IPS DF 4.7 (cell line): Measurements from ENCODE around the gene ARX.

Experiments
- DNase-seq: peaks from one replicate; pipeline ENCODE4 v3.0.0-alpha.2; 2013; ENCODE audit warnings: low spot score; ENCODE audit errors: extremely low read depth

The ARX gene

DNA sequence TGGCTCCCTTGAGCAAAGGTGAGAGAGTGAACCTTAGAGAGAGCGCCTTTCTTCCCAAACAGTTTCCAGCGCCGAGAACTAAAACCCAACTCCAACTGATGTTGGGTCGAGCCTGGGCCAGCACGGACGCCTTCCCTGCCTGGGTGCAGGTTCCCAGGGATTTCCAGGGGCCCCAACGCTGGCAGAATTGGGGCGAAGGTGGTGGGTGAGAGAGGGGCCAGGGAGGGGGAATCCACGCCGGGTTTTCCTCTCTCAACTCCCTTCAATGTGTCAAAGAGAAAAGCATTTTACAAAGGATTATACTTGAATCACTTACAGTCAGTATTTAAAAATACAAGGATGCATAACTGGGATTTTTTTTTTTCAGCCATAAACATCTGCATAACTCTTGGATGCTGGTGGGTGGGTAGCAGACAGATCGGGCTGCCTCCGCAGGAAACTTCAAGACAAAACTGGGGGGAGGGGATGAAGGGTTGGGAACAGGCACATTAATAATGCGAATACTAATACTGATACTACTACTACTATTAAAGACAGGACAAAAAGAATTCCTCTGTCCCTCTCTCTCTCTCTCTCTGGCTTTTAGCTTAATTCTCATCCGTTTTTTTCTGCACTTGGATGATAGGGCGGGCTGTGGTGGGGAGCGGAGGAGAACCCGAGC lies 1.3 kb upstream of the ARX start:
- no peak for DNase-seq

DNA sequence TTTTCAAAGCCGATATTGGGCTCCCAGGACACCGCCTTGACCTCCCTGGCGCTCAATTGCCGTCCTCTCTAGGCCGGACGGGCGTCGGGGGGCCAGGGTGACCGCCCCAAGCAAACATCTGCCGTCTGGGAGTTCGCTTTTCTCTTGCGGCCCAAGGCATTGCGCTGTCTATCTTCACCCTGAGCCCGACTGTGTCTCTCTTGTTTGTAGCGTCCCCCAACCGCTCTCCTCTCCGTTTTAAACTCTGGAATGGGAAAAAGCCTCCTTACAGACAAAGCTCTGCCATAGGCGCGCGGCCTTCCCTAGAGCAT lies 551 bp upstream of the ARX start:
- DNase-seq, result no peak

DNA sequence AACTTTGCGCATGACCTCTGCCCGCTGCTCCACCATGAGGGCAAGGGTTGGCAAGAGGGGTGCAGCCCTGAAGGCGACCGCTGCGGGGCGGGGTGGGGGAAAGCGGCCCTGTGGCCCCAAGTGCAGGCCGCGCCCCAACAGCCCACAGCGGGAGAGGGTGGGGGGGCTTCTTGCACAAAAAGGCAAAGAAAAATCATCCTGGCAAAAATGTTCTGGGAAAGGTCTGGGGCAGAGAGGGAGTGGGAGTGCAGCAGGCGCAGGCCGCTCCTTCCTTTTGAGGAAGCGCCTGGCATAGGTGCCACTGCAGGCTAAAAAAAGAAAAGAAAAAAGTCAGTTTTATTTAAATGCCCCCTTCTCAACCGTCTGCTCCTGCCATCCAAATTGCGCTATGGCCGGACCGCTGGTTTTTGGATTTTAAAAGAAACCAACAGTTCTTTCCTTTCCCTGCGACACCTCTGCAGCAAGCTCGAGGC lies 1.4 kb downstream of the ARX start:
- DNase-seq, result no peak

DNA sequence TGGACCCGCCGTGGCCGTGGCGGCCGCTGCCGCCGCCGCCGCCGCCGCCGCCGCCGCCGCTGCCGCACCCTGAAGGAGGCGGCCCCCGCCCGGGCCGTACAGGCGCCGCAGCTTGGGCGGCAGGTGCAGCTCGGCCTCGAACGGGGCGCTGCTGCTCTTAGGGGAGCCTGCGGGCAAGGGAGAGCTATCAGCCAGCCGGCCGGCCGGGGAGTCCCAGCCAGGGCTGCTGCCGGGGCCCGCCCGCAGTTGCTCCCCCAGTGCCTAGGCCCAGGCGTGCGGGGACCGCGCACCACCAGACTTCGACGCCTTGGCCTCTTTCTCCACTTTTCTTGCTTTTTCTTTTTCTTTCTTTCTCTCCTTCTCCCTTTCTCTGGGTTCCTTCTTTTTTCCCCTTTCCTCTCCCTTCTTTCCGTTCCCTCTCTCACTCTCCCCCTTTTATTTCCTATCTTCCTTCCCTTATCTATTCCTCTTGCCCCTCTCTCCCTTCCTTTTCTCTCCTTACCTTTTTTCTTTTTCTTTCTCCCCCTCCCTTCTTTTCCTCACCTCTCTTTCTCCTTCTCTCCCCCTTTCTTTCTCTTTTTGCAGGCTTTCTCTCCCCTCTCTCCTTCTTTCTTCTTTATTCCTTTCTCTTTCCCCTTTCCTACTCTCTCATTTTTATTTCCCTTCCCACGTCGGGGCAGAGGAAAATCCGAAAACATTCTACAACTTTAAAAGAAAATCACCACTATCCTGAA lies 2.0 kb downstream of the ARX start:
- DNase-seq, result no peak

DNA sequence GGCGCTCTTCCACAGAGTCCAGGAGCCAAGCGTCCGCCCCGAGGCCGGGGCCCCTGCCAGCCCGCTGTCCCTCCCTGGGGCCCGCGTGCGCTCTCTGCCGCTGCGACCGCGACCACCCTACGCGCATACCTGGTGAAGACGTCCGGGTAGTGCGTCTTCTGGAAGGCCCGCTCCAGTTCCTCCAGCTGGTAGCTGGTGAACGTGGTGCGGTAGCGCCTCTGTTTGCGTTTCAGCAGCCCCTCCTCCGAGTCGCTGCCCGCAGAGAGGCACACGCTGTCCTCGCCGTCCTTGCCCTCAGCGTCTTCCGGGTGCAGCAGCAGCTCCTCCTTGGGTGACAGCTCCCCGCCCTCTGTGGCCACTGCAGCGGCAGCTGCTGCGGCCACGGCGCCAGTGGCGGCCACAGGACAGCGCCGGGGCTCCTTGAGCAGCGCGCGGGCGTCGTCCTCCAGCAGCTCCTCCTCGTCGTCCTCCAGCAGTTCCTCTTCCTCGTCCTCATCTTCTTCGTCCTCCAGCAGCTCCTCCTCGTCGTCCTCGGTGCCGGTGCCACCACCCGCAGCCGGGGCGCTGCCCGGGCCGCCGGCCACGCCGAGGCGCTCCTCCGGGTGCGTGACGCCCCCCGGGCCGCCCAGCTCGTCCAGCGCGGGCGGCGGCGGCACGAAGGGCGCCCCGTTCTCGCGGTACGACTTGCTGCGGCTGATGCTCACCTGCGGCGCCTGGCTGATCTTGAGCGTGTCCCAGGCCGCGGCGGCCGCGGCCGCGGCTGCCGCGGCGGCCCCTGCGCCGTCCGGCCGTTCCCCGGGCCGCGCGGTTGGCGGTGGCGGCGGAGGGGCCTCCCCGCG lies 2.8 kb downstream of the ARX start:
- no peak for DNase-seq

DNA sequence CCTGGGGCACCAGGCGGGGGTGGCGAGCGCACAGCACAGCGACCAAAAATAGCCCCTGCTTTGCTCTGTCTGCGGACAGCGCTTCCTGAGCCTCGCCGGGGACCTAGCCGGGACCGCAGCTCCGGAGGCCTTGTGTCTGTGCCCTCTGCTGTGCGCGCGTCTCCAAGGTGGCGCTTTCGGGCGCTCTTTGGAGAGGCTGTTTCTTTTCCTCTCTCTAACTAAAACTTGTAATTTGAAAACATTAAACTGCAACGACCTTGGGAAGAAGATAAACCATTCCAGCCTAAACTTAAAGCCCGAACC lies 3.4 kb downstream of the ARX start:
- DNase-seq, result no peak

DNA sequence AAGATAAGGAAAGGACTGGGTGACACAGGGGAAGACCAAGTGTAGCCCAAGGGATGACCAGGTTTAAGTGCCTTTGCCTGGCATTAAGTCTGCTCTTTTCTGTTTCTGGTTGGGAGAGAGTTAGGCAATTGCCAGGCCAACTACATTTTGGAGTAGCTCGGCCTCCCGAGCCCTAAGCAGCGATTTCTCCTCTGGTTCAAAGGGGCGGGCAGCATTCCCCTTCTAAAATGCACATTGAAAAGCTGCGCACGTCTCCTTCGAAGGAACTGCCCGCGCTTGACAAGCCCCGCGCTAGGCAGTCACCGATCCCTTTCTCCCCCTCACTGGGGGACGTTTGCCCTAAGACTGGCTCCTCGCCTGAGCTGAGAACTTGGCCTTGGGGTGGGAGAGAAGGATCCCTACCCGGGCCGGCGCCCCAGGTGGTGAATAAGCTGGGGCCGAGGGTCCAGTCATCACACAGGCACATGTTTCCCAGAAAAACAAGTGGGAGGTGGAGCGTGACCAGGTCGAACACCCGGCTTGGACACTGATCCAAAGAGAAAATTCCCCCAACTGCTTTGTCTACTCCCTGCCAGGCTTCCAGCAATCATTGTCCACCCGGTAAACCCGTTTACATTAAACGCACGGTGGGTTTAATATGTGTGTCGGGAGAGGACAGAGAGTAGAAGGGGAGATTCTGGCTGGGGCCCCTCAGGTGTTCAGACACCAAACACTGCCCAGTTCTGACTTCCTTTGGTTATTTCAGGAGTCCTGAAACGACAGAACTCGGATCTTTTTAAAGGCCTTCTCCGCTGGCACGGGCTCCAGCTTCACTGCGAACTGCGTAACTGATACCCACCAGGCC lies 4.0 kb downstream of the ARX start:
- no peak for DNase-seq

DNA sequence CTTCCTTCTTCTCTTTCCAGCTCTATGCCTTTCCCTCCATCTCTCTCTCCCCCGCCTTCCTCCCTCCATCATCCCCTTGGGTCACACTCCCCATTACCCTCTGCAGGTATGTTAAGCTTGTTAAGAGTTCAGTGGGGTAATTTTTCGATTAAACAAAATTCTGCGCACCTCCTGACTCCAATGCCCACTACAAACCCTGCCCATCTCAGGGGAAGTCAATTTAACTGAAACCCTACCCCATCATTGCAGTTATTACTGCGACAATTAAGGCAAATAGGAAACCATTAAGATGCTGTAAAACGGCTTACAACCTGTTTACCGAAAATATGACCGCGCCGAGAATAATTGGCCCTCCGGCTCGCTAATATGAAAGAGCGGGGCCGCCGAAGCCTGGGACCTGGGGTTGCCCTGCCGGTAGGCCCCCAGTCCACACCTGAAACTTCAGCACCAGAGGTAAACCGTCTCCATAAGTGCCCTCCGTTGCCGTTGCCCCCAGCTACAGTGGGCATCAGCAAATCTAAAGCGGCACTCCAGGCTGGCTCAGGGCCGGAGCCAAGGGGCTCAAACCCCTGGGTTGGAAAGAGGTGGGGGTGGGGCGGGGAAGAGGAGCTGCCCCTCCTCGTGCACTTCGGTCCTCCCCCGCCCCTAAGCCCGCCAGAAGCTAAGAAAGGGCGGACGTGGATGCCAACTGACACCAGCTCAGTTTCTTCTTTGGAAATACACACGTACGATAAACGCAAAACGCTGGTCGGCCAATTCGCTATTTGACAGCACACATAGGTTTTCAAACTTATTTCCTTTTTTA lies 4.8 kb downstream of the ARX start:
- no peak for DNase-seq

DNA sequence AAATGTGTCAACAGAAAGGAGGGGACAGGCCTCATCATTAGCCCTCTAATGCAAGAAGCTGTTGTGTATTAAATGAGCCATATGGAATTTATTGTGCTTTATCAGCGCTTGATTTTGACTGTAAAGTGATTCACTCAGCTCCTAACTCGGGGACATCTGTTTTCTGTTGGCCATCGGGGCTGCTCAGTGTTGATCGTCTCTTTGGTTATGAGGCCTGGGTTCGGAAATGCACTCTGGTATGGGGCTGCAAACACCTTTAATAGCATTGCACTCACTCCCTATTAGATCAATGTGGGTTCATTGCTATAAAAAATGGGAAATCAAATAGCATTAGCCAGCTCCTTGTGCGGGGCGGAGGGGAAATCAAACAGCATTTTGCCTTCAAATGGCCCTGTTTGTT lies 6.4 kb downstream of the ARX start:
- DNase-seq, result no peak

DNA sequence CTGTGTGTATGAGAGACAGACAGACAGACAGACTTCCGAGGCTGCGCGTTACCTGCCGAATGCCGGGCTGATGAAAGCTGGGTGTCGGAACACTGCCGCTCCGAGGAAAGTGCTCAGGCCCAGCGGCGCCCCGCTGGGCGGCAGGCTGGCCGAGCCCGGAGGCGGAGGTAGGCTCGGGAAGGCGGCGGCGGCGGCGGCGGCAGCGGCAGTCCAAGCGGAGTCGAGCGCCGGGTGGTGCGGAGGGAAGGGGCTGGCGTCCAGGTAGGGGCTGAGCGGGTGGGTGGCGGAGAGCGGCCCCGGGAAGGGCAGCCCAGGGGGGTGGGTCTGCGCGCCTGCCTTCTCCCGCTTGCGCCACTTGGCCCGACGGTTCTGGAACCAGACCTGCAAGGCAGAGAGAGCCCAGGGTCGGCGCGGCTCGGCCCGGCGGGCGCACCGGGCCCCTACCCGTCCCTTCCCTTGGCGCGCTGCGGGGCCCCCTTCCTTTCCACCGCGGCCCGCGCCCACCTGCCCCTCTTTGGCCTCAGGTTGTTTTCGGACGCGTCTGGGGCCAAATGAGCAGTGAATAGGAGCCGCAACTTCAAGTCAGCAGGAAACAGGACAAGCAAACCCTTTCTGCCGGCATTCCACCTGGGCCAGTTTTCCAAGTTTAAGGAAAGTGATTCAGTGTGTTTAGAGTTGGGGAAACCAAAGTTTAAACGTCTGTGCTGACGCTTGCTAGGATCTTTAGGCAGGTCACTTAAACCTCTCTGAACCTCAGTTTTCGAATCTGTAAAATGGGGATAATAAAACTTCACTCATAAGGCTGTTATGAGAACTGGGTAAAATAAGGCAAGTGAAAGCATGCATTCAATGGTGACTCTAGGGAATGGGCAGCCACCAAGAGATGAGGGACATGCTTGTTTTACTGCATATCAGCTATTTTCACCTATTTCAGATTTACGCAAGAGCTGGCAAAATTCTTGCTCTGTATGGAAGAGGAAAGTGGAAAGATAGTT lies 8.4 kb downstream of the ARX start:
- DNase-seq, result no peak

DNA sequence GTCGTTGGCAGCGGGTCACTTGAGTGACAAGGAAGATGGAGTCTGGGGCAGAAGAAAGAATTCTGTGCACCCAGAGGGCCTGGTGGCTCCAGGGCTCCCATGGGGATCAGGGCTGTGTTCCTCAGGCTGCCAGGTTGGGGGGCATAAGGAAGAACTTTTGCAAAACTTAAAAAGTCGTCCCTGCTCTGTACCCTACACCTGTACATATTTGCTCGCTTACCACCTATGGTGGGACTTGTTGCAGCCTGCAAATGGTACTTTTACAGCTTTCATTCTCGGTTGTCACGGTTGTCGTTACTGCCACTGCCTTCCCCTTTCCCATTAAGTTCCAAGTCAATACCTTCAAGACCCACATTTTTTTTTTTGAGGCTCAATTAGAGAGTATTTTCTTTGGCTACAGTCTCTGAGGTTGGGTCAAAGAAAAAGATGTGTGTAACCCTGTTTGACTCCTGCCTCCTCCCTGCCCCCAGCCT lies 9.1 kb downstream of the ARX start:
- DNase-seq, result no peak

DNA sequence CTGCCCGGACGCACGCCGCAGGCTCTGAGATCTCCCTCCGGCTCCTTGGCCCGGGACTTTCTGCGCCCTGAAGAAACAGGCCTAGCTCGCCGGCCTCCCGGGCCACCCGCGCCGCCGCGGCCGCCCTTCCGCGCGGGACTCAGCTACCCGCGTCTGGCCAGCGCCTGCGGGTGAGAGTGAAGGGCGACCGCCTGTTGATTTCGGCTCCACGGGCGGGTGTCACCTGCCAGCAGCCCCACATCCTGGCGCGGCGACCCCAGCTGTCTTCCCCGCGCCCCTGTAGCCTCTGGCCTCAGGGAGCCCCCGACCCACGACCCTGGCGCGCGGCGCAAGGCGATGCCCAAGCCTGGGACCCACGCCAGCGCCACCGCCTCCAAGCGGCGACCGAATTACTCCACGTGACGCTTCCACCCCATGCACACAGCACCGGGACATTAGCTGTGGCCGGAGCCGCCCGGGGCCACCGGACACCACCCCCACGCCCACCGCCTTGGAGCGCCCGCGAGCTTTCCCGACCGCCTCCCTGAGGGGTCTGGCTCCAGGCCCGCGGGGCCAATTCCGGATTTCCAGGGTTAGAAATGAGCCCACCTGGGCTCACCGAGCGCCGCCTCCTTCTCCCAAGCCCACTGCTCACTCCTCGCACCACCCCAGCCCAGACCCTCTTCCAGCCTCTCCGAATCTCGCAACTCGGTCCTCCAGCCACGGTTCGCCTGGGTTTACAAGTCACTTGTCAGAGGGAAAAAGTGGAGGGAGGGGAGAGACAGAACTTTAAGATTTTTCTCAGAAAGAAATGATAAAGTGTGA lies 10.2 kb downstream of the ARX start:
- DNase-seq, result no peak

DNA sequence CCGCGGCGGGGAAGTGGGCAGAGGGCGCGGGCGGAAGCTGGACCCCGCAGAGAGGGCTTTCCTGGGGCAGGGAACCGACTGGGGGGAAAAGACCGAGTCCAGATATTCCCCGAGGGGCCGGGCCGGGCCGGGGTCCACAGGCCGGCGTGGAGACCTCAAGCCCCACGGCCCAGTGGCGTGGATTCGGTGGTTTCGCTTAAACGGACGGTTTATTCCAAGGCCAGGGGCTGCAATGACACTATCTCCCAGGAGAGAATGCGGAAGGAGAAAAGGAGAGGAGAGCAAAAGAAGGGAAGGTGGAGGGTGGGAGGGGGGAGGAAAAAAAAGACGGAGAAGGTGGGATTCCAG lies 10.8 kb downstream of the ARX start:
- no peak for DNase-seq

DNA sequence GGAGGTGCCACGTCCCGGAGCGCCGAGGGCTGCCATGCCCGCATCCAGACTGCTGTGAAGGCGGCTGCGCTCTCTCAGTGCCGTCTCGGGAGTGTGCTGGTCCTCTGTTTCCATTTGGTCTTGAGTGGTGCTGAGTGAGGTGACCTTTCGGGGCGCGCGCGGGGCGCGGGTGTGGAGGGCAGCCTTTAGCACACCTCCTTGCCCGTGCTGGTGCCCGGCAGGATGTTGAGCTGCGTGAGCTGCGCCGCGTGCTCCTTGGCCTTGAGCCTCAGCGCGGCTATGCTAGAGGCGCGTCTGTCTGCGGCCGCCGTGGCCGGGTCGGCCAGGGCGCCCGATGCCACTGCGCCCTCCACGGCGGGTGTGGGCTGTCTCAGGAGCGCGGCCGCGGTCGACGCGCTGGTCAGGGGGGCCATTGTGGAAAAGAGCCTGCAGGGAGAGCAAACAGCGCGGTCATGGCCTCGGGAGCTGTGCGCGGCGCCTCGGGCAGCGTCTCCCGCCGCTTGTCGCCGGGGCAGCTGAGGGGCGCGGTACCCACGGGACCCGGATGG lies 11.2 kb downstream of the ARX start:
- DNase-seq, result no peak

DNA sequence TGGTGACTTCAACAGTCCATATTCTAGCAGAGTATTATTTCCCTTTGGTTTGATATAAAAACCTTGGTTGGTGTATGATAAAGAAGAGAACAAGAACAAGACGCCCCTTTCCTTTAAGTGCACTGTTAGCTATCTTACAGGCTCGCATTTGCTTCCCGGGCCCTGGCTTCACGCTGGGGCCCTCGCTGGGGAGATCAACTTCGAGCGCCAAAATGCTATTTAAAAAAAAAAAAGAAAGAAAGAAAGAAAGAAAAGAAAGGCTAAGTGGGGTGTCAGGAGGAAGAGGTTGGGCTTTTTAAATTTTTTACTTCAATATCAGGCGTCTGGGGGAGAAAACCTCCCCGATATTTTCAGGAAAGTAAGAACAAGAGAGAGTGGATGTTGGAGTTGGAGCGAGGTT lies 11.7 kb downstream of the ARX start:
- DNase-seq, result no peak

DNA sequence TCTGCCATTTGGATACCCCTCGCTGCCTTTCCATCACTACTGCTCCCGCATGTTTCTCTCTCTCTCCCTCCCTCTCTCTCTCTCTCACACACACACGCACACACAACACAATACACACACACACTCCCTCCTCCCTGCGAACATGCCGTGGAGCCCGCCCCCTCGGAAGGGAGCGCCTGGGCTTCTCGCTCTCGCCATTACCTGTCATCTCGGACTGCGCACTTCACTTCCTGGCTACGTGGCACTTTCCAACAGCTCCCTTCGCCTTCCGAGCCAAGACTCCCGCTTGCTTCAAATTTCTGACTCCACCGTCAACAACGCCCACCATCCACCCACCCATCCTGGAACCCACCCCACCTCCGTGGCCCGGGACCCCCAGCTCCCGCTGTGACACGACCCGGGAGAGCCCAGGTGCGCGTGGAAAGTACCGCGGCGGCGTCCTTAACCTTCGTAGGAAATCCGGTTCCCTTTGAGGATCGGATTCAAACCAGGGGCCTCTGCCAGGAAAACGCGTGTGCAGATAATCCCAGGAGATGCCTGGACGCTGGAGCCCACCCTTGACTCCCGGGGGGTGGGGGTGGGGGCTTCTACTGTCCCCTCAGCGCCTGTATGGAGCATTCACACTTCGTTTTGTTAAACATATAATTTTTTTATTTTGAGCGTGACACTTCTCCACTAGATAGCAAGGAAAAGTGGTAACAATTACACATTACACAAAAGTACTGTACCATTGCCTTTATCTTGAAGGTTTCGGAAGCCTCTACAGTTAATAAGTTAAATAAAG lies 12.5 kb downstream of the ARX start:
- DNase-seq, result no peak

DNA sequence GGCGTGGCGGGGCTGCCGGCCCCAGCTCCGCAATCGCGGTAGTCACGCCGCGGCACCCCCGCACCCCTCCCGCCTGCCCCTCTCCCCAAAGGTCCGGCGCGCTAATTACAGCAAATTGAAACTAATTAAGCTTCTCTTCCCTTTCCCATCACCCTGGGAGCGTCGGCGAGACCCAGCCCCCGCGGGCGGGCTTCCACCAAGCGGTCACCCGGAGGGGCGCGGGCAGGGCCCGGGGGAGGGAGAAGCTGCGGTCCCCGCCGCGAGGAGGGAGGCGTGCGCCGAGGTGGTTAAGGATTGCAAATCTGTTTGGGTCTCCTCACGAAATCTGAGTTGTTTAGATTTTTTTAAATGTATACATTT lies 13.1 kb downstream of the ARX start:
- DNase-seq, result no peak
